RWPE2 (cell line): Measurements from ENCODE around the gene MTSS2.
A peak's percentile ranks its signal among the peaks of the same experiment; 100 is the strongest.

ENCODE experiments used
- ATAC-seq: fragments of 200-7000 bp; cut with Tn5 transposase; 3 replicates; pipeline ENCODE4 v1.9.1; 2021; ENCODE audit warnings: low read depth
- DNase-seq: peaks from one replicate; pipeline ENCODE4 v3.0.0-alpha.2; 2020; ENCODE audit warnings: low spot score
- H3K27ac ChIP-seq: fragments of 450-650 bp; 2 replicates; pipeline ENCODE4 v1.5.1; 2017; ENCODE audit warnings: mild to moderate bottlenecking; ENCODE audit not compliant: poor library complexity, severe bottlenecking
- H3K27me3 ChIP-seq: fragments of 250-450 bp; sonication (Bioruptor Pico); 2 replicates; pipeline ENCODE4 v1.5.1; 2021; ENCODE audit warnings: mild to moderate bottlenecking, moderate library complexity; ENCODE audit not compliant: insufficient read depth, poor library complexity, severe bottlenecking
- H3K36me3 ChIP-seq: fragments of 250-450 bp; sonication (Bioruptor Pico); 2 replicates; pipeline ENCODE4 v1.5.1; 2020; ENCODE audit warnings: low read depth, mild to moderate bottlenecking, moderate library complexity
- H3K4me1 ChIP-seq: fragments of 250-450 bp; sonication (Bioruptor Pico); 2 replicates; pipeline ENCODE4 v1.5.1; 2021; ENCODE audit warnings: mild to moderate bottlenecking, moderate library complexity; ENCODE audit not compliant: insufficient read depth, poor library complexity, severe bottlenecking
- H3K4me3 ChIP-seq: fragments of 250-450 bp; sonication (Bioruptor Pico); 2 replicates; pipeline ENCODE4 v1.5.1; 2021; ENCODE audit warnings: mild to moderate bottlenecking, moderate library complexity; ENCODE audit not compliant: severe bottlenecking
- H3K9me3 ChIP-seq: fragments of 250-450 bp; sonication (Bioruptor Pico); 2 replicates; pipeline ENCODE4 v1.5.1; 2021; ENCODE audit warnings: mild to moderate bottlenecking, moderate library complexity; ENCODE audit not compliant: severe bottlenecking
- CTCF ChIP-seq: fragments of 450-650 bp; IDR thresholded peaks from one replicate; pipeline ENCODE4 v1.5.1; 2017; ENCODE audit warnings: mild to moderate bottlenecking, moderate library complexity; ENCODE audit not compliant: poor library complexity, severe bottlenecking

Gene MTSS2

GRCh38 chr16:70697594-70698170 lies 11.8 kb upstream of the MTSS2 start:
- Histone ChIP-seq H3K9me3 (no peaks in the 10 kb centered on the region), H3K27me3 (no peaks in the 10 kb centered on the region), H3K36me3 (no peaks in the 10 kb centered on the region), H3K4me3 (no peak overlapping the region), H3K4me1 (peaks cover 79% of the 10 kb centered on the region), H3K27ac (peak overlapping the region; percentile 92)
- DNase-seq (no peak), ATAC-seq (no peak)
- TF ChIP-seq CTCF = peak; percentile 35

- peaks cover 73% of the 10 kb centered on the region for H3K4me1 ChIP-seq
- no peak overlapping the region for H3K4me3 ChIP-seq
- no peaks in the 10 kb centered on the region for H3K27me3 ChIP-seq
- H3K9me3 ChIP-seq = no peaks in the 10 kb centered on the region
- TF ChIP-seq CTCF = no peak
- ATAC-seq (no peak), DNase-seq (no peak)
- peak overlapping the region; percentile 92 for H3K27ac ChIP-seq
- H3K36me3 ChIP-seq = no peaks in the 10 kb centered on the region
Measured at GRCh38 chr16:70696952-70697593, 11.2 kb upstream of the MTSS2 start.

GRCh38 chr16:70696355-70696754 lies 10.5 kb upstream of the MTSS2 start:
- H3K27ac ChIP-seq = peak overlapping the region; percentile 92
- no peaks in the 10 kb centered on the region for H3K36me3 ChIP-seq
- no peak for ATAC-seq
- DNase-seq = no peak
- H3K9me3 ChIP-seq = no peaks in the 10 kb centered on the region
- no peak overlapping the region for H3K4me3 ChIP-seq
- no peaks in the 10 kb centered on the region for H3K27me3 ChIP-seq
- TF ChIP-seq CTCF = no peak
- H3K4me1 ChIP-seq = peaks cover 66% of the 10 kb centered on the region

GRCh38 chr16:70695331-70696070 lies 9.6 kb upstream of the MTSS2 start:
- ATAC-seq (no peak), DNase-seq (no peak)
- no peaks in the 10 kb centered on the region for H3K27me3 ChIP-seq
- no peaks in the 10 kb centered on the region for H3K36me3 ChIP-seq
- no peak overlapping the region for H3K4me3 ChIP-seq
- TF ChIP-seq CTCF = no peak
- peak overlapping the region; percentile 92 for H3K27ac ChIP-seq
- H3K9me3 ChIP-seq = no peaks in the 10 kb centered on the region
- H3K4me1 ChIP-seq = peaks cover 62% of the 10 kb centered on the region

GRCh38 chr16:70694868-70695218 lies 9.0 kb upstream of the MTSS2 start:
- Histone ChIP-seq H3K4me3 (no peak overlapping the region), H3K27me3 (no peaks in the 10 kb centered on the region), H3K27ac (peak overlapping the region; percentile 92), H3K4me1 (peaks cover 58% of the 10 kb centered on the region), H3K9me3 (no peaks in the 10 kb centered on the region), H3K36me3 (no peaks in the 10 kb centered on the region)
- TF ChIP-seq CTCF = no peak
- ATAC-seq = no peak
- DNase-seq = no peak
